ENCODE data around the gene TOMM70. TPM values are rescaled to one million over a fixed set of nuclear protein-coding genes. Genes with fewer than 3 reads are reported as not detected.

The TOMM70 gene
- total and polyA plus RNA-seq, 2 of the 13 experiments (the other 11 are each of a cell fraction or from before 2014, with no cell fraction given): 27.0 to 77.2 TPM

- DNase-seq (ENCODE audit: low spot score): no peak
- 96% methylated on average over 2 of the region's 2 CpGs for WGBS (ENCODE audit: low lambda C conversion rate)
- FAIRE-seq: no peak
- Histone ChIP-seq H3K4me1 (ENCODE audit: insufficient read depth, low read length) (no peaks in the 10 kb centered on the region), H3K9ac (ENCODE audit: insufficient read depth, low read depth, low read length) (no peak overlapping the region), H3K4me3 (replicated peaks in 1 of 3; ENCODE audit: insufficient read depth in 1 of 3, low read depth in 2 of 3, low read length in 3 of 3) (no peak overlapping the region), H3K27me3 (ENCODE audit: control insufficient read depth in 1 of 2, insufficient read depth in 2 of 2, low read length in 2 of 2) (no peaks in the 10 kb centered on the region), H2AFZ (ENCODE audit: low read length) (no peak overlapping the region), H3K36me3 (replicated peaks in 1 of 2; ENCODE audit: control insufficient read depth in 1 of 2, insufficient read depth in 2 of 2, low read length in 2 of 2) (no peaks in the 10 kb centered on the region), H3K9me3 (ENCODE audit: low read length) (peaks cover 7% of the 10 kb centered on the region; the same call in 1 of the 2 replicates), H3K4me2 (ENCODE audit: low read depth, low read length) (no peak overlapping the region), H4K20me1 (ENCODE audit: insufficient read depth, low read length) (no peaks in the 10 kb centered on the region), H3K79me2 (ENCODE audit: insufficient read depth, low read length) (no peaks in the 10 kb centered on the region), H3K27ac (ENCODE audit: extremely low read length, insufficient read depth, low read length) (no peak overlapping the region)
- TF ChIP-seq DNMT3B (CRISPR knock-in tag; conservative IDR thresholded peaks at IDR 0.05): no peak
- TF ChIP-seq PITX1 (CRISPR knock-in tag; IDR thresholded peaks at IDR 0.05): no peak
- no peak for TF ChIP-seq MAFG (CRISPR knock-in tag; IDR thresholded peaks at IDR 0.05)
- TF ChIP-seq HOXA3 (CRISPR knock-in tag; IDR thresholded peaks at IDR 0.05): no peak
- TF ChIP-seq SALL2 (CRISPR knock-in tag; IDR thresholded peaks at IDR 0.05): no peak
- TF ChIP-seq ZMYM4 (CRISPR knock-in tag; IDR thresholded peaks at IDR 0.05): no peak
- TF ChIP-seq ZNF713 (CRISPR knock-in tag; IDR thresholded peaks at IDR 0.05): no peak
- no peak for TF ChIP-seq ZSCAN22 (CRISPR knock-in tag; IDR thresholded peaks at IDR 0.05)
- POLR2A ChIA-PET: no interaction called here
- CTCF ChIA-PET (ENCODE audit: low intra/inter-chr PET ratio, low total read pairs): no interaction called here
- ATAC-seq: no peak
- in situ Hi-C loops (cut with HindIII; ENCODE audit: extremely low pct_ligation_motif_present, low pct_unique_long_range_greater_than_20kb): no loop called here
- BruUV-seq (replicated peaks): no TSS peak
- intact Hi-C loops (cut with micrococcal nuclease; ENCODE audit: unreplicated experiment): no loop called here
Measured at GRCh38 chr3:100449214-100449613, 48.3 kb upstream of the TOMM70 start.

DNA sequence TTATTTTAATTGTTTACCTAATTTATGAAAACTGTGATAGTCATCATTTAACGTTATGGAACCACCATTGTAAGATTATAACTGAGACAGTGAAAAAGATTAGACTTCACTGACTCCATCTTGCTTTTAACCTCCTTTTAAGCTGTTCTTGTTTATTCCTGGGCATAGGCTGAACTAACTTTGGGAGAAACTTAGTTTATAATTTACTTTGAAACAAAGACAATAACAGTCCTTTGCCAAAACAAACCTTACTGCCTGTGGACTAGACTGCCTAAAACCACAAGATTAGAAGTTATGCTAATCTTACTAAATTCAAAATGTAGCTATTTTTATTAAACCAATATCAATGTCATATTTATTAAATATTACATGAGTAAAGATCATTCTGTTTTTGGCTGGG is 47.2 kb upstream of the TOMM70 start:
- peaks cover 15% of the 10 kb centered on the region; the same call in 1 of the 2 replicates for H3K9me3 ChIP-seq (ENCODE audit: low read length)
- 92% methylated on average over 1 of the region's 1 CpG for WGBS (ENCODE audit: low lambda C conversion rate)
- TF ChIP-seq, protein P1, sequence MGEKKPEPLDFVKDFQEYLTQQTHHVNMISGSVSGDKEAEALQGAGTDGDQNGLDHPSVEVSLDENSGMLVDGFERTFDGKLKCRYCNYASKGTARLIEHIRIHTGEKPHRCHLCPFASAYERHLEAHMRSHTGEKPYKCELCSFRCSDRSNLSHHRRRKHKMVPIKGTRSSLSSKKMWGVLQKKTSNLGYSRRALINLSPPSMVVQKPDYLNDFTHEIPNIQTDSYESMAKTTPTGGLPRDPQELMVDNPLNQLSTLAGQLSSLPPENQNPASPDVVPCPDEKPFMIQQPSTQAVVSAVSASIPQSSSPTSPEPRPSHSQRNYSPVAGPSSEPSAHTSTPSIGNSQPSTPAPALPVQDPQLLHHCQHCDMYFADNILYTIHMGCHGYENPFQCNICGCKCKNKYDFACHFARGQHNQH (CRISPR knock-in tag; IDR thresholded peaks at IDR 0.05): no peak
- peak in 1 of 2 experiments; percentile 37; a peak in 2 of 4 replicates for TF ChIP-seq MAFK (conservative IDR thresholded peaks at IDR 0.05 in 1 of 2, IDR thresholded peaks at IDR 0.05 in 1 of 2; ENCODE audit: low read length in 2 of 2)
- no peak for TF ChIP-seq GRHL1 (CRISPR knock-in tag; conservative IDR thresholded peaks at IDR 0.05)
- no peak for TF ChIP-seq MTA3 (CRISPR knock-in tag; IDR thresholded peaks at IDR 0.05)
- no peak for TF ChIP-seq STAG1 (CRISPR knock-in tag; IDR thresholded peaks at IDR 0.05)
- no peaks in the 10 kb centered on the region for H4K20me1 ChIP-seq (ENCODE audit: insufficient read depth, low read length)
- H2AFZ ChIP-seq (ENCODE audit: low read length): no peak overlapping the region
- H3K9ac ChIP-seq (ENCODE audit: insufficient read depth, low read depth, low read length): no peak overlapping the region
- FAIRE-seq: no peak
- no TSS peak for BruUV-seq (replicated peaks)
- no peak for ATAC-seq
- no peak overlapping the region for H3K27ac ChIP-seq (ENCODE audit: extremely low read length, insufficient read depth, low read length)
- H3K4me3 ChIP-seq (replicated peaks in 1 of 3; ENCODE audit: insufficient read depth in 1 of 3, low read depth in 2 of 3, low read length in 3 of 3): no peak overlapping the region
- CTCF ChIA-PET (ENCODE audit: low intra/inter-chr PET ratio, low total read pairs): no interaction called here
- H3K27me3 ChIP-seq (ENCODE audit: control insufficient read depth in 1 of 2, insufficient read depth in 2 of 2, low read length in 2 of 2): no peaks in the 10 kb centered on the region
- intact Hi-C loops (cut with micrococcal nuclease; ENCODE audit: unreplicated experiment): no loop called here
- H3K4me2 ChIP-seq (ENCODE audit: low read depth, low read length): no peak overlapping the region
- no peaks in the 10 kb centered on the region for H3K79me2 ChIP-seq (ENCODE audit: insufficient read depth, low read length)
- POLR2A ChIA-PET: no interaction called here
- in situ Hi-C loops (cut with HindIII; ENCODE audit: extremely low pct_ligation_motif_present, low pct_unique_long_range_greater_than_20kb): no loop called here
- no peak for DNase-seq (ENCODE audit: low spot score)
- no peaks in the 10 kb centered on the region for H3K4me1 ChIP-seq (ENCODE audit: insufficient read depth, low read length)
- no peaks in the 10 kb centered on the region for H3K36me3 ChIP-seq (replicated peaks in 1 of 2; ENCODE audit: control insufficient read depth in 1 of 2, insufficient read depth in 2 of 2, low read length in 2 of 2)
